Stomach (tissue), 9 donors: ENCODE data around the gene TOP3B. TPM values are rescaled to one million over a fixed set of nuclear protein-coding genes. Genes with fewer than 3 reads are reported as not detected.
A peak's percentile ranks its signal among the peaks of the same experiment; 100 is the strongest.

Experiments used
- DNase-seq, 2 donors: peaks; one replicate each; pipeline versions ENCODE4 v3.0.0 to v3.0.0-alpha.2; 2013 to 2019
- H3K27ac ChIP-seq, 5 donors: fragments of 200-600 bp in 4 of 5; sonication (generic) in 4 of 5; one replicate each; pipeline ENCODE4 v1.5.1; 2013 to 2019; ENCODE audit warnings: mild to moderate bottlenecking in 1 of 5, moderate library complexity in 1 of 5
- H3K27me3 ChIP-seq, 3 donors: fragments of 200-600 bp; sonication (generic); one replicate each; pipeline ENCODE4 v1.5.1; 2017 to 2019; ENCODE audit warnings: mixed run types in 1 of 3
- H3K36me3 ChIP-seq, 4 donors: fragments of 200-600 bp; sonication (generic); 1 replicate in 3 of 4; 2 replicates in 1 of 4; pipeline ENCODE4 v1.5.1; 2016 to 2019
- H3K4me1 ChIP-seq, 4 donors: fragments of 200-600 bp; sonication (generic); one replicate each; pipeline ENCODE4 v1.5.1; 2016 to 2019
- H3K4me3 ChIP-seq, 4 donors: fragments of 200-600 bp; sonication (generic) in 3 of 4; one replicate each; pipeline ENCODE4 v1.5.1; 2016 to 2019; ENCODE audit warnings: mild to moderate bottlenecking in 1 of 4
- H3K9me3 ChIP-seq, 4 donors: fragments of 200-600 bp; sonication (generic); one replicate each; pipeline ENCODE4 v1.5.1; 2016 to 2019
- CTCF ChIP-seq, 7 experiments: fragments of 450-650 bp in 4 of 7; fragments of 200-600 bp in 3 of 7; sonication (generic) in 3 of 7; IDR thresholded peaks; one replicate each; pipeline ENCODE4 v1.5.1; 2016 to 2019; ENCODE audit warnings: antibody characterized with exemption in 7 of 7, control low read depth in 2 of 7, mild to moderate bottlenecking in 1 of 7
- EP300 ChIP-seq: sonication (generic); formaldehyde crosslinking; IDR thresholded peaks from one replicate; pipeline ENCODE4 v1.6.1; 2017; ENCODE audit warnings: antibody characterized with exemption
- POLR2A ChIP-seq, 4 donors: fragments of 450-650 bp; IDR thresholded peaks; one replicate each; pipeline ENCODE4 v1.6.1; 2016; ENCODE audit warnings: antibody characterized with exemption in 4 of 4, control low read depth in 2 of 4, mild to moderate bottlenecking in 1 of 4, moderate library complexity in 1 of 4
- POLR2AphosphoS5 ChIP-seq, 3 donors: sonication (generic); formaldehyde crosslinking; IDR thresholded peaks; one replicate each; pipeline ENCODE4 v1.6.1; 2016; ENCODE audit warnings: antibody characterized with exemption in 3 of 3
- WGBS, 5 donors: extraction: QIAGEN DNeasy Blood & Tissue Kit in 3 of 5; methylation state at CpG; one replicate each; pipeline versions ENCODE4 v1.1.5 to v1.1.7; 2013 to 2018; 5-methylcytosine and 5-hydroxymethylcytosine counted together
- intact Hi-C: fragments of 100-400 bp; cut with DNase I; formaldehyde crosslinking; loops from one replicate; pipeline ENCODE4 v1.15.1; 2023; ENCODE audit warnings: low total_unique reads
- polyA plus RNA-seq, 3 donors: library from polyadenylated mRNA; stranded (reverse); fragments of 200-250 nt; gene quantifications; one replicate each; pipeline ENCODE4 v1.2.3, GENCODE V29; 2013
- total RNA-seq, 5 donors: library from RNA; depleted of rRNA; stranded (reverse); fragments of >200 nt; gene quantifications; one replicate each; pipeline versions ENCODE4 v1.1.0 to v1.2.3, GENCODE V29; 2014 to 2016
- donor health status: healthy with polysubstance abuse.
- donor health status: Bipolar disorder and iron deficiency.
- donor health status: healthy.

The TOP3B gene
- total and polyA plus RNA-seq, 8 donors = 3.8 to 509 (median 25.6) TPM

GRCh38 chr22:21948824-21949568 lies 33.6 kb downstream of the TOP3B start:
- no peaks in the 10 kb centered on the region for H3K9me3 ChIP-seq
- no peak overlapping the region for H3K4me3 ChIP-seq
- 84 to 86% (median 85%) methylated on average over 6 to 7 of the region's 7 CpGs for WGBS, 5 donors
- no peak for DNase-seq
- peak overlapping the region in 4 of 5 donors; percentile 37 to 80 (median 76) for H3K27ac ChIP-seq
- no peaks in the 10 kb centered on the region for H3K27me3 ChIP-seq
- H3K36me3 ChIP-seq = peaks cover 8 to 23% (median 21%) of the 10 kb centered on the region in 4 donors
- H3K4me1 ChIP-seq = peaks cover 5 to 75% (median 51%) of the 10 kb centered on the region in 4 donors
- intact Hi-C loops = no loop called here
- TF ChIP-seq POLR2A (IDR thresholded peaks at IDR 0.05) = no peak
- TF ChIP-seq POLR2AphosphoS5 (IDR thresholded peaks at IDR 0.05) = peak in 1 of 3 donors; percentile 43

GRCh38 chr22:21948390-21948789 lies 34.2 kb downstream of the TOP3B start:
- Histone ChIP-seq H3K4me3 (no peak overlapping the region), H3K27ac (peak overlapping the region in 4 of 5 donors; percentile 37 to 80 (median 76)), H3K9me3 (no peaks in the 10 kb centered on the region), H3K4me1 (peaks cover 11 to 80% (median 55%) of the 10 kb centered on the region in 4 donors), H3K27me3 (no peaks in the 10 kb centered on the region), H3K36me3 (peaks cover 8 to 29% (median 22%) of the 10 kb centered on the region in 4 donors)
- 68 to 82% (median 77%) methylated on average over 8 of the region's 8 CpGs for WGBS, 5 donors
- TF ChIP-seq POLR2AphosphoS5 (IDR thresholded peaks at IDR 0.05) (no peak), POLR2A (IDR thresholded peaks at IDR 0.05) (no peak), CTCF (IDR thresholded peaks at IDR 0.05) (no peak), EP300 (no peak)
- DNase-seq = no peak
- intact Hi-C loops = no loop called here

- intact Hi-C loops = no loop called here
- DNase-seq = peak in 1 of 2 donors; percentile 65
- peaks cover 8 to 29% (median 22%) of the 10 kb centered on the region in 4 donors for H3K36me3 ChIP-seq
- no peaks in the 10 kb centered on the region for H3K27me3 ChIP-seq
- H3K9me3 ChIP-seq = no peaks in the 10 kb centered on the region
- no peak overlapping the region for H3K4me3 ChIP-seq
- TF ChIP-seq POLR2AphosphoS5 (IDR thresholded peaks at IDR 0.05) = no peak
- TF ChIP-seq CTCF (IDR thresholded peaks at IDR 0.05) = peak in 3 of 7 experiments; percentile 37 to 51 (median 37)
- H3K27ac ChIP-seq = peak overlapping the region; percentile 45 to 80 (median 74)
- WGBS, 5 donors = 62 to 69% (median 65%) methylated on average over 16 of the region's 16 CpGs
- peaks cover 17 to 85% (median 62%) of the 10 kb centered on the region in 4 donors for H3K4me1 ChIP-seq
These were observed 35.3 kb downstream of the TOP3B start for GRCh38 chr22:21947040-21948014.

GRCh38 chr22:21946262-21946925 lies 36.2 kb downstream of the TOP3B start:
- Histone ChIP-seq H3K4me3 (no peak overlapping the region), H3K27me3 (no peaks in the 10 kb centered on the region), H3K27ac (peak overlapping the region in 4 of 5 donors; percentile 45 to 80 (median 76)), H3K4me1 (peaks cover 25 to 85% (median 61%) of the 10 kb centered on the region in 4 donors), H3K36me3 (peaks cover 8 to 33% (median 22%) of the 10 kb centered on the region in 4 donors), H3K9me3 (no peaks in the 10 kb centered on the region)
- intact Hi-C loops = no loop called here
- TF ChIP-seq EP300 = no peak
- no peak for TF ChIP-seq POLR2A (IDR thresholded peaks at IDR 0.05)
- TF ChIP-seq POLR2AphosphoS5 (IDR thresholded peaks at IDR 0.05) = no peak
- TF ChIP-seq CTCF (IDR thresholded peaks at IDR 0.05) = no peak
- DNase-seq = no peak
- 82 to 90% (median 87%) methylated on average over 12 of the region's 12 CpGs for WGBS, 5 donors
